Activated CD4-positive, alpha-beta memory T cell treated with anti-CD3 and anti-CD28 coated beads for 36 hours (primary cell): ENCODE data around the gene ARSI. TPM values are rescaled to one million over a fixed set of nuclear protein-coding genes. Genes with fewer than 3 reads are reported as not detected.

Experiments used
- CTCF ChIA-PET: fragments of 350-600 bp; sonication (Branson Sonifier 250); formaldehyde crosslinking; loops from one replicate; lab custom pipeline; 2021; ENCODE audit warnings: antibody characterized with exemption, inconsistent platforms; lab: Charles Lee
- POLR2A ChIA-PET: fragments of 350-600 bp; sonication (Branson Sonifier 250); formaldehyde crosslinking; loops from one replicate; lab custom pipeline; 2021; ENCODE audit warnings: antibody characterized with exemption; lab: Charles Lee
- DNase-seq: peaks from one replicate; pipeline ENCODE4 v3.0.0-alpha.2; 2020
- H3K27ac Mint-ChIP-seq: one replicate; pipeline ENCODE4 v1.8.0; 2021; ENCODE audit warnings: mixed read lengths
- H3K27me3 Mint-ChIP-seq: one replicate; pipeline ENCODE4 v1.8.0; 2021; ENCODE audit warnings: mixed read lengths
- H3K36me3 Mint-ChIP-seq: one replicate; pipeline ENCODE4 v1.8.0; 2021; ENCODE audit warnings: mixed read lengths
- H3K4me1 Mint-ChIP-seq: one replicate; pipeline ENCODE4 v1.8.0; 2021; ENCODE audit warnings: low read depth, mixed read lengths
- H3K4me3 Mint-ChIP-seq: one replicate; pipeline ENCODE4 v1.8.0; 2021; ENCODE audit warnings: mild to moderate bottlenecking, mixed read lengths
- H3K9me3 Mint-ChIP-seq: one replicate; pipeline ENCODE4 v1.8.0; 2021; ENCODE audit warnings: mixed read lengths
- intact Hi-C: fragments of 100-400 bp; cut with micrococcal nuclease; formaldehyde crosslinking; loops from one replicate; pipeline ENCODE4 v1.15.1; 2023
- total RNA-seq, 2 experiments: library from RNA; stranded (reverse); gene quantifications; one replicate each; pipeline ENCODE4 v1.2.3, GENCODE V29; 2021

The ARSI gene
- total RNA-seq, 2 experiments from 2014 or later: not detected

- no peaks in the 10 kb centered on the region for H3K36me3 Mint-ChIP-seq
Measured at GRCh38 chr5:150313921-150314716, 11.4 kb upstream of the ARSI start.

GRCh38 chr5:150313501-150313900 lies 10.8 kb upstream of the ARSI start:
- POLR2A ChIA-PET: no interaction called here
- H3K27me3 Mint-ChIP-seq: peaks cover 4% of the 10 kb centered on the region
- no peak overlapping the region for H3K27ac Mint-ChIP-seq
- H3K4me1 Mint-ChIP-seq: no peaks in the 10 kb centered on the region
- intact Hi-C loops: loop anchor here (5.0 kb wide), 1 partner anchor 36 kb away; no protein-coding TSS in a partner anchor
- CTCF ChIA-PET: no interaction called here
- H3K4me3 Mint-ChIP-seq: no peak overlapping the region
- no peaks in the 10 kb centered on the region for H3K36me3 Mint-ChIP-seq
- no peaks in the 10 kb centered on the region for H3K9me3 Mint-ChIP-seq
- no peak for DNase-seq

More at GRCh38 chr5:150313921-150314716, 11.4 kb upstream of the ARSI start:
- POLR2A ChIA-PET: no interaction called here
- Mint-ChIP-seq H3K4me3 (no peak overlapping the region), H3K27me3 (peaks cover 4% of the 10 kb centered on the region), H3K9me3 (no peaks in the 10 kb centered on the region), H3K4me1 (no peaks in the 10 kb centered on the region), H3K27ac (no peak overlapping the region)
- intact Hi-C loops: loop anchor here (5.0 kb wide), 1 partner anchor 37 kb away; no protein-coding TSS in a partner anchor
- CTCF ChIA-PET: no interaction called here
- DNase-seq: no peak

- DNase-seq: no peak
- Mint-ChIP-seq H3K36me3 (no peaks in the 10 kb centered on the region), H3K4me1 (no peaks in the 10 kb centered on the region), H3K4me3 (no peak overlapping the region), H3K27me3 (peaks cover 4% of the 10 kb centered on the region), H3K27ac (no peak overlapping the region), H3K9me3 (no peaks in the 10 kb centered on the region)
- ChIA-PET POLR2A (no interaction called here), CTCF (no interaction called here)
- intact Hi-C loops: loop anchor here (5.0 kb wide), 1 partner anchor 35 kb away; no protein-coding TSS in a partner anchor
Measured at GRCh38 chr5:150312518-150312917, 9.8 kb upstream of the ARSI start.

- DNase-seq: no peak
- H3K4me3 Mint-ChIP-seq: no peak overlapping the region
- no peak overlapping the region for H3K27ac Mint-ChIP-seq
- no peaks in the 10 kb centered on the region for H3K4me1 Mint-ChIP-seq
- CTCF ChIA-PET: no interaction called here
- peaks cover 4% of the 10 kb centered on the region for H3K27me3 Mint-ChIP-seq
- POLR2A ChIA-PET: interaction anchor here (0.6 kb wide), 1 partner anchor 50 kb away, joined by 4 read pairs; no protein-coding TSS in a partner anchor
- intact Hi-C loops: loop anchor here (5.0 kb wide), 1 partner anchor 34 kb away; no protein-coding TSS in a partner anchor
- no peaks in the 10 kb centered on the region for H3K36me3 Mint-ChIP-seq
- H3K9me3 Mint-ChIP-seq: no peaks in the 10 kb centered on the region
Measured at GRCh38 chr5:150311015-150311692, 8.4 kb upstream of the ARSI start.

GRCh38 chr5:150310246-150310645 lies 7.5 kb upstream of the ARSI start:
- Mint-ChIP-seq H3K4me1 (no peaks in the 10 kb centered on the region), H3K9me3 (no peaks in the 10 kb centered on the region), H3K36me3 (no peaks in the 10 kb centered on the region), H3K4me3 (no peak overlapping the region), H3K27me3 (peaks cover 4% of the 10 kb centered on the region), H3K27ac (no peak overlapping the region)
- CTCF ChIA-PET: no interaction called here
- DNase-seq: no peak
- POLR2A ChIA-PET: no interaction called here
- intact Hi-C loops: loop anchor here (5.0 kb wide), 1 partner anchor 33 kb away; no protein-coding TSS in a partner anchor

GRCh38 chr5:150309886-150310239 lies 7.2 kb upstream of the ARSI start:
- no peaks in the 10 kb centered on the region for H3K4me1 Mint-ChIP-seq
- peaks cover 4% of the 10 kb centered on the region for H3K27me3 Mint-ChIP-seq
- no peaks in the 10 kb centered on the region for H3K9me3 Mint-ChIP-seq
- no peaks in the 10 kb centered on the region for H3K36me3 Mint-ChIP-seq
- DNase-seq: no peak
- ChIA-PET CTCF (interaction anchor here (1.0 kb wide), 1 partner anchor 98 kb away, joined by 3 read pairs; no protein-coding TSS in a partner anchor), POLR2A (no interaction called here)
- no peak overlapping the region for H3K27ac Mint-ChIP-seq
- H3K4me3 Mint-ChIP-seq: no peak overlapping the region
- intact Hi-C loops: loop anchor here (5.0 kb wide), 1 partner anchor 33 kb away; no protein-coding TSS in a partner anchor

- Mint-ChIP-seq H3K27ac (no peak overlapping the region), H3K4me1 (no peaks in the 10 kb centered on the region), H3K27me3 (peaks cover 4% of the 10 kb centered on the region), H3K4me3 (no peak overlapping the region), H3K36me3 (no peaks in the 10 kb centered on the region), H3K9me3 (no peaks in the 10 kb centered on the region)
- ChIA-PET CTCF (interaction anchor here (1.0 to 1.1 kb wide), 2 partner anchors 38 to 97 kb away, joined by 3 to 4 read pairs; no protein-coding TSS in a partner anchor), POLR2A (interaction anchor here (0.6 kb wide), 1 partner anchor 73 kb away, joined by 3 read pairs; no protein-coding TSS in a partner anchor)
- intact Hi-C loops: no loop called here
- DNase-seq: no peak
Measured at GRCh38 chr5:150309101-150309885, 6.6 kb upstream of the ARSI start.

GRCh38 chr5:150307617-150308426 lies 5.1 kb upstream of the ARSI start:
- no peak for DNase-seq
- CTCF ChIA-PET: interaction anchor here (1.1 kb wide), 1 partner anchor 39 kb away, joined by 4 read pairs; no protein-coding TSS in a partner anchor
- intact Hi-C loops: no loop called here
- no peaks in the 10 kb centered on the region for H3K4me1 Mint-ChIP-seq
- H3K27ac Mint-ChIP-seq: no peak overlapping the region
- no peak overlapping the region for H3K4me3 Mint-ChIP-seq
- no peaks in the 10 kb centered on the region for H3K36me3 Mint-ChIP-seq
- H3K9me3 Mint-ChIP-seq: no peaks in the 10 kb centered on the region
- POLR2A ChIA-PET: no interaction called here
- peaks cover 12% of the 10 kb centered on the region for H3K27me3 Mint-ChIP-seq

- peaks cover 2% of the 10 kb centered on the region for H3K4me1 Mint-ChIP-seq
- H3K4me3 Mint-ChIP-seq: no peak overlapping the region
- DNase-seq: no peak
- no peaks in the 10 kb centered on the region for H3K36me3 Mint-ChIP-seq
- intact Hi-C loops: no loop called here
- no peak overlapping the region for H3K27ac Mint-ChIP-seq
- ChIA-PET POLR2A (no interaction called here), CTCF (no interaction called here)
- no peaks in the 10 kb centered on the region for H3K9me3 Mint-ChIP-seq
- peaks cover 12% of the 10 kb centered on the region for H3K27me3 Mint-ChIP-seq
Measured at GRCh38 chr5:150306775-150307174, 4.1 kb upstream of the ARSI start.

- H3K9me3 Mint-ChIP-seq: no peaks in the 10 kb centered on the region
- peaks cover 4% of the 10 kb centered on the region for H3K4me1 Mint-ChIP-seq
- no peaks in the 10 kb centered on the region for H3K36me3 Mint-ChIP-seq
- no peak overlapping the region for H3K27ac Mint-ChIP-seq
- intact Hi-C loops: no loop called here
- CTCF ChIA-PET: interaction anchor here (0.6 kb wide), 1 partner anchor 632 kb away, joined by 3 read pairs; no protein-coding TSS in a partner anchor
- no peak overlapping the region for H3K4me3 Mint-ChIP-seq
- POLR2A ChIA-PET: no interaction called here
- H3K27me3 Mint-ChIP-seq: peaks cover 21% of the 10 kb centered on the region
- DNase-seq: no peak
Measured at GRCh38 chr5:150305557-150305956, 2.9 kb upstream of the ARSI start.

GRCh38 chr5:150305095-150305494 lies 2.4 kb upstream of the ARSI start:
- H3K9me3 Mint-ChIP-seq: no peaks in the 10 kb centered on the region
- intact Hi-C loops: no loop called here
- peaks cover 22% of the 10 kb centered on the region for H3K27me3 Mint-ChIP-seq
- peaks cover 4% of the 10 kb centered on the region for H3K4me1 Mint-ChIP-seq
- no peak for DNase-seq
- POLR2A ChIA-PET: no interaction called here
- H3K36me3 Mint-ChIP-seq: no peaks in the 10 kb centered on the region
- no peak overlapping the region for H3K27ac Mint-ChIP-seq
- no peak overlapping the region for H3K4me3 Mint-ChIP-seq
- CTCF ChIA-PET: no interaction called here
